Activated T-cell treated with anti-CD3 and anti-CD28 coated beads, Interleukin-2, amount 50 U/mL, for 24 hours (primary cell): ENCODE results near the gene PPP3R1.

Experiments
- DNase-seq: peaks from one replicate; pipeline ENCODE4 v3.0.0-alpha.2; 2020
- H3K27ac Mint-ChIP-seq: 2 replicates; pipeline ENCODE4 v1.8.0; 2020; ENCODE audit warnings: mild to moderate bottlenecking, mixed read lengths
- H3K27me3 Mint-ChIP-seq: 2 replicates; pipeline ENCODE4 v1.8.0; 2020; ENCODE audit warnings: mixed read lengths
- H3K36me3 Mint-ChIP-seq: 2 replicates; pipeline ENCODE4 v1.8.0; 2020; ENCODE audit warnings: low read depth, mixed read lengths
- H3K4me1 Mint-ChIP-seq: 2 replicates; pipeline ENCODE4 v1.8.0; 2020; ENCODE audit warnings: low read depth, mixed read lengths
- H3K4me3 Mint-ChIP-seq: 2 replicates; pipeline ENCODE4 v1.8.0; 2020; ENCODE audit warnings: mild to moderate bottlenecking, moderate library complexity, mixed read lengths
- H3K9me3 Mint-ChIP-seq: 2 replicates; pipeline ENCODE4 v1.8.0; 2020; ENCODE audit warnings: mixed read lengths

The PPP3R1 gene

GRCh38 chr2:68252400-68253218 lies at the start of gene PPP3R1:
Gene PPP3R1, minus strand, starts transcription at chr2:68252532. Its CDS starts 405 bp downstream, at chr2:68252127.
- Mint-ChIP-seq H3K4me1 (peaks cover 41% of the 10 kb centered on the region), H3K27me3 (no peaks in the 10 kb centered on the region), H3K4me3 (peak within 1 kb of the TSS; percentile 98), H3K9me3 (no peaks in the 10 kb centered on the region), H3K27ac (peak within 1 kb of the TSS; percentile 99), H3K36me3 (peaks cover 31% of the 10 kb centered on the region)
- peak; percentile 97 for DNase-seq

GRCh38 chr2:68295516-68295915 lies 43.2 kb upstream of the PPP3R1 start:
- H3K27me3 Mint-ChIP-seq = peaks cover 8% of the 10 kb centered on the region
- H3K27ac Mint-ChIP-seq = no peak overlapping the region
- H3K36me3 Mint-ChIP-seq = no peaks in the 10 kb centered on the region
- no peaks in the 10 kb centered on the region for H3K4me1 Mint-ChIP-seq
- DNase-seq = no peak
- H3K9me3 Mint-ChIP-seq = no peaks in the 10 kb centered on the region
- H3K4me3 Mint-ChIP-seq = no peak overlapping the region

- Mint-ChIP-seq H3K9me3 (no peaks in the 10 kb centered on the region), H3K27ac (no peak overlapping the region), H3K4me1 (no peaks in the 10 kb centered on the region), H3K27me3 (peaks cover 10% of the 10 kb centered on the region), H3K36me3 (no peaks in the 10 kb centered on the region), H3K4me3 (no peak overlapping the region)
- no peak for DNase-seq
These were observed 42.6 kb upstream of the PPP3R1 start for GRCh38 chr2:68294913-68295312.

GRCh38 chr2:68294187-68294586 lies 41.9 kb upstream of the PPP3R1 start:
- DNase-seq = no peak
- H3K4me3 Mint-ChIP-seq = no peak overlapping the region
- no peaks in the 10 kb centered on the region for H3K36me3 Mint-ChIP-seq
- peaks cover 10% of the 10 kb centered on the region for H3K27me3 Mint-ChIP-seq
- no peaks in the 10 kb centered on the region for H3K9me3 Mint-ChIP-seq
- H3K27ac Mint-ChIP-seq = no peak overlapping the region
- no peaks in the 10 kb centered on the region for H3K4me1 Mint-ChIP-seq

GRCh38 chr2:68293755-68294154 lies 41.4 kb upstream of the PPP3R1 start:
- Mint-ChIP-seq H3K27ac (no peak overlapping the region), H3K9me3 (no peaks in the 10 kb centered on the region), H3K4me1 (no peaks in the 10 kb centered on the region), H3K4me3 (no peak overlapping the region), H3K27me3 (peaks cover 10% of the 10 kb centered on the region), H3K36me3 (no peaks in the 10 kb centered on the region)
- DNase-seq = no peak

GRCh38 chr2:68293024-68293423 lies 40.7 kb upstream of the PPP3R1 start:
- Mint-ChIP-seq H3K27me3 (peaks cover 17% of the 10 kb centered on the region), H3K9me3 (no peaks in the 10 kb centered on the region)
- DNase-seq = no peak

GRCh38 chr2:68292108-68292710 lies 39.9 kb upstream of the PPP3R1 start:
- Mint-ChIP-seq H3K9me3 (no peaks in the 10 kb centered on the region), H3K4me3 (no peak overlapping the region), H3K4me1 (no peaks in the 10 kb centered on the region), H3K27ac (no peak overlapping the region), H3K27me3 (peaks cover 25% of the 10 kb centered on the region), H3K36me3 (no peaks in the 10 kb centered on the region)
- DNase-seq = no peak

More at GRCh38 chr2:68293024-68293423, 40.7 kb upstream of the PPP3R1 start:
- Mint-ChIP-seq H3K36me3 (no peaks in the 10 kb centered on the region), H3K4me3 (no peak overlapping the region), H3K4me1 (no peaks in the 10 kb centered on the region), H3K27ac (no peak overlapping the region)

- Mint-ChIP-seq H3K36me3 (no peaks in the 10 kb centered on the region), H3K9me3 (no peaks in the 10 kb centered on the region), H3K27me3 (peaks cover 25% of the 10 kb centered on the region), H3K4me3 (no peak overlapping the region), H3K4me1 (no peaks in the 10 kb centered on the region), H3K27ac (no peak overlapping the region)
- no peak for DNase-seq
These were observed 39.0 kb upstream of the PPP3R1 start for GRCh38 chr2:68291314-68291713.

GRCh38 chr2:68290901-68291300 lies 38.6 kb upstream of the PPP3R1 start:
- Mint-ChIP-seq H3K4me1 (no peaks in the 10 kb centered on the region), H3K4me3 (no peak overlapping the region), H3K9me3 (no peaks in the 10 kb centered on the region), H3K36me3 (no peaks in the 10 kb centered on the region), H3K27me3 (peaks cover 25% of the 10 kb centered on the region), H3K27ac (no peak overlapping the region)
- DNase-seq = no peak

- no peaks in the 10 kb centered on the region for H3K4me1 Mint-ChIP-seq
- peaks cover 33% of the 10 kb centered on the region for H3K27me3 Mint-ChIP-seq
- no peak overlapping the region for H3K27ac Mint-ChIP-seq
- DNase-seq = no peak
- no peaks in the 10 kb centered on the region for H3K36me3 Mint-ChIP-seq
- no peak overlapping the region for H3K4me3 Mint-ChIP-seq
- H3K9me3 Mint-ChIP-seq = no peaks in the 10 kb centered on the region
These were observed 35.5 kb upstream of the PPP3R1 start for GRCh38 chr2:68287580-68288441.

- Mint-ChIP-seq H3K36me3 (no peaks in the 10 kb centered on the region), H3K9me3 (no peaks in the 10 kb centered on the region), H3K27ac (no peak overlapping the region), H3K4me1 (peaks cover 5% of the 10 kb centered on the region), H3K27me3 (peaks cover 38% of the 10 kb centered on the region), H3K4me3 (no peak overlapping the region)
- DNase-seq = no peak
These were observed 32.6 kb upstream of the PPP3R1 start for GRCh38 chr2:68284896-68285295.

- Mint-ChIP-seq H3K9me3 (no peaks in the 10 kb centered on the region), H3K27me3 (peaks cover 35% of the 10 kb centered on the region)
These were observed 31.1 kb upstream of the PPP3R1 start for GRCh38 chr2:68283419-68283812.

GRCh38 chr2:68282811-68283418 lies 30.6 kb upstream of the PPP3R1 start:
- H3K27ac Mint-ChIP-seq = no peak overlapping the region
- H3K9me3 Mint-ChIP-seq = no peaks in the 10 kb centered on the region
- no peak overlapping the region for H3K4me3 Mint-ChIP-seq
- no peak for DNase-seq
- no peaks in the 10 kb centered on the region for H3K36me3 Mint-ChIP-seq
- peaks cover 30% of the 10 kb centered on the region for H3K27me3 Mint-ChIP-seq
- peaks cover 5% of the 10 kb centered on the region for H3K4me1 Mint-ChIP-seq

More at GRCh38 chr2:68283419-68283812, 31.1 kb upstream of the PPP3R1 start:
- Mint-ChIP-seq H3K4me1 (peaks cover 5% of the 10 kb centered on the region), H3K4me3 (no peak overlapping the region), H3K27ac (no peak overlapping the region), H3K36me3 (no peaks in the 10 kb centered on the region)
- DNase-seq = no peak

- no peak for DNase-seq
- H3K4me1 Mint-ChIP-seq = peaks cover 5% of the 10 kb centered on the region
- H3K9me3 Mint-ChIP-seq = no peaks in the 10 kb centered on the region
- H3K36me3 Mint-ChIP-seq = no peaks in the 10 kb centered on the region
- H3K27ac Mint-ChIP-seq = no peak overlapping the region
- peaks cover 28% of the 10 kb centered on the region for H3K27me3 Mint-ChIP-seq
- H3K4me3 Mint-ChIP-seq = no peak overlapping the region
These were observed 28.5 kb upstream of the PPP3R1 start for GRCh38 chr2:68280796-68281195.
